Stimulated activated CD4-positive, alpha-beta T cell treated with anti-CD3 and anti-CD28 coated beads, Interleukin-4, amount 100 ng/mL, for 1 hour (primary cell): ENCODE measurements around the gene CCHCR1.

Source experiments
- DNase-seq: peaks from one replicate; pipeline ENCODE4 v3.0.0-alpha.2; 2020

Gene CCHCR1

GRCh38 chr6:31126396-31127175 lies 31.0 kb downstream of the CCHCR1 start:
- no peak for DNase-seq

DNA sequence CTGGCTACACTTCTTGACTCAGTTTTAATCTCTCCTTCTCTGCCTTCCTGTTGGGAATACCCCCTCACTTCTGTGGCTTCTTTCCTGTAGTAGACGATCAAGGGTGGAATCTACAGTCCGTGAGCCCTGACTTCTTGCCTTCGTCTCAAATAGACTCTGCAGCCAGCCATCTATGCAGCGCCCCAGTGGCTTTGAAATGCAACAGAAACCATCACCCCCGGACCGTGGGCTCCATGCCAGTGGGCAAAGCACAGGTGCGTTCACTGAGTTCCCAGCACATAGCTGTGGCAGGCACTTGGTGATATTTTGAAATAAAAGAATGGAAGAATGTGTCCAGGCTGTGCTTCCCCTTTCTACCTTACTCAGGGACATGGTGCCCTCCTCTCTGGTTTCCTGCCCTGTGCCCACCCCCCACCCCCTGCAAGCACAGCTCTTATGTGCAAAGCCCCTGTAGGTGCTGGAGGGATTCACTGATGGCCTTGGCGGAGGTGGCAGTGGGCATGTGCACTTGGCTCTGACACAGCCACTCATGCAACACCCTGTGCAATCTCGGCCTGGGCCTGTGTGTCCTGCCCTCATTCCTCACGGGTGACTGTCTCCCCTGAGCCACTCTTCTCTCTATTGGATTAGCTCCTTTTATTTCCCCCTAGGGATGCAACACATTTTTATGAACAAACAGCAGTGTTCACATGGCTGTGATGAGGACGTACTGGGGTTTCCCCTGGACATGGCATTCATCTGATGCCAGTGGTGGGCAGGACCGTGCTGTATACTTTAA lies 31.8 kb downstream of the CCHCR1 start:
- DNase-seq, result no peak

GRCh38 chr6:31125162-31125561 lies 32.4 kb downstream of the CCHCR1 start:
- DNase-seq, result no peak

DNA sequence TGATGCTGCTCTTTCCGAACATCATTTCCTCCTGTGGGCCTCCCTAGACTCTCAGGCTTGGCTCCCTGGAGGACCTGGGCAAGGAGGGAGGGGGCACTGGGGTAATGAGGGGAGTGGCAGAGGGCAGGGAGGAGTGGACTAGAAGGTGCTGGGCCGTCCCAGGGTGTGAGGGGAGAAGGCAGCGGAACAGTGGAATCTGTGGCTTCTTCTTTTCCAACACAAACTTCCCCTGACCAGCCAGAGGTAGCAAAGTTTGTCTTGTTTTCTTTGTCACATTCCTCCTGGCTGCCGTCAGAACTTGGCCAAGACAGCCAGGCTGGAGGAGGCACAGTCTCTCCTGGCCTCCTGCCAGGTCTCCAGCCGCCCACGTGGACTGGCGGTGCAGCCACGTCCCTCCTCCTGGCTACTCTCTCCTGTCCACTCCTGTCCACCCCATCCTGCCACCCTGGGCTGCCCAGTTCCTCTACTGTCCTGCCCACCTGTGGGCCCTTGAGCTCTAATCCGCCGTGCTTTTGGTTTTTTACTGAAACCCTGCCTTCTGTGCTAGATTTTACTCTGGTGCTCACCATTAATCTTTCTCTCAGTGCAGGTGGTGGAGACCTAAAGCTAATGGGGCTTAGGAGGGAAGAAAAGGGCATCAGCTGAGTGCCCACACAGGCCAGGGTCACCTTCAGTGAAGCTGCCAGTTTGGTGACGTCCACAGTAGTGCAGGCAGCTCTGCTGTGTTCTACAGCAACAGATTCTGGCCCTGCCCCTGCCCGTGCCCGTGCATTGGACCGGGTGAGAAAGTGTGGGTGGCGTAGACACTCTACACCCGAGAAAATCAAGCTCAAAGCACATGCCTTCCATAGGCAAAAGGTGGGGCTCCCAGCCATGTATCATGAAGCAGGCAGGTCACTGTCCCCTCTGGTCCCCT lies 34.6 kb downstream of the CCHCR1 start:
- DNase-seq, result no peak

GRCh38 chr6:31121131-31121790 lies 36.3 kb downstream of the CCHCR1 start:
- DNase-seq, result no peak

- DNase-seq, result no peak
Measured at GRCh38 chr6:31120151-31120915, 37.3 kb downstream of the CCHCR1 start, which contains the start of gene CDSN. Gene CDSN (minus strand): TSS chr6:31120446. CDS start chr6:31120419, 27 bp downstream.

DNA sequence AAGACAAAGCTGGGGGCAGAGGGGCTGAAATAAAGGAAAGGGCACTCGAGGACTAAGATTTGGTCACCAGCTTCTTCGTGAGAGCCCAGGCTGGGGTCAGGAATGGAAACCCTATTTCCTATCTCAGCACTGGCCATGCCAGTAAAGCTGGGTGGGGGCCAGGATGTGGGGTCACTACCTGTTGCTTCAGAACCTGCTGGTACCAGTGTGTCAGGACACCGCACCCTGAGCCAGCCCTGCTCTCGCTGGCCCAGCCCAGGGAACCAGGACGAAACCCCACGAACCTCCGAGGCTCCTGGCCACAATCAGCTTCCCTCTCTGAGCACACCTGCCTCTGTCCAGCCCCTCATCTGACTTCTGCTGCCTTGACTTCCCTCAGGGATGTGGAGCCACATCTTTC lies 39.4 kb downstream of the CCHCR1 start:
- no peak for DNase-seq

DNA sequence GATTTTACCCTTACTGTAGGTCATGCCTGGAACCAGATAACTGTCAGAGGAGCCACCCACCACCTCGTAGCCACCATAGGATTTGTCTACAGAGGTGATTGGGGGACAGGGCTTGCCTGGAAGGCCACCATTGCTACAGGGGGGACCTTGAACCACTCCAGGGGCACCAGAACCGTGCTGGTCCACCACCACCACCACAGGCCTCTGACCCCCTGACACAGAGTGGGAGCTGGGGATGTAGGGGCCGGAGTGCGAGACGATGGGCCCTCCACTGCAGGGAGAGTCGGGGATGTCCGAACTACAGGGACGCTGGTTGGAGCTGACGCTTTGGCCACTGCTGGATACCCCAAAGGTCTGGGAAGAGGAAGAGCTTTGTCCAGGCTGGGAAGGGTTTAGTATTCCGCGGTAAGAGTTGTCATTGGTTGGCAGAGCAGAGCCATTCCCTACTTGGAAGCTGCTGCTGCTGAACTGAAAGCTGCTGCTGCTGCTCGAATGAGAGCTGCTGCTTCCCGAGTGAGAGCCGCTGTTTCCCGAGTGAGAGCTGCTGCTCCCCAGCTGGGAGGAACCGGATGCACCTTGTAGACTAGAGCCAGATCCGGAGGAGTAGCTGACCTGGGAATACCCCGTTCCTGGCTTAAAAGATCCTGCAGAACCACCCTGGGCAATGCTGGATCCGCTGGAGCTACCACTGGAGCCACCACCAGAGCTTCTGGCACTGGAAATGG lies 40.8 kb downstream of the CCHCR1 start:
- DNase-seq, result no peak

DNA sequence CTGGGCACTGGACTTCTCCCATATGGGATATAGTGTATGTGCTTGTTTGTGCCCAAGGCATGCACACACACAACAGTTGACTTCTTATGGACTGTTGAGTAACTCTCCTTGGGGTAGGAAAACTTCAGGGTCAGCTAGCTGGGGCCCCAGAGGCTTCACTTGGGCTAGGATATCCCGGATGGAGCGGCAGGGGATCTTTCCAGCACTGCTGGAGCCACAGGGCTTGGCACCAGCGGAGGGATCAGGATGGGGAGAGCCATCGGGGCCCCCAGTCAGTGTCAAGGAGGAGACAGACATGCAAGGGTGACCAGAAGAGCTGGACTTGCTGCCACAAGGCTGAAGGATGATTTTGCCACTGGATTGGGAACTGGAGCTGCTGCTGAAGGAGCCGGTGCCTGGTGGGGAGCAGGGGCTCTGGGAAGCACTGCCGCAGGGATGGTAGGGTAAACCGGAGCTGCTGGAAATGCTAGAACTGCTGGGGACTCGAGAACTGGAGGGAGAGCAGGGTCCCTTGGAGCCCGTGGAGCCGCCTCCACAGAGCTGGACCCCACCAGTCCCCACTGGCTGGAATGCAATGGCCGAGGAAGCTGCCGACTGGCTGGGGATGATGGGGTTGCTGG lies 41.6 kb downstream of the CCHCR1 start:
- DNase-seq, result no peak

DNA sequence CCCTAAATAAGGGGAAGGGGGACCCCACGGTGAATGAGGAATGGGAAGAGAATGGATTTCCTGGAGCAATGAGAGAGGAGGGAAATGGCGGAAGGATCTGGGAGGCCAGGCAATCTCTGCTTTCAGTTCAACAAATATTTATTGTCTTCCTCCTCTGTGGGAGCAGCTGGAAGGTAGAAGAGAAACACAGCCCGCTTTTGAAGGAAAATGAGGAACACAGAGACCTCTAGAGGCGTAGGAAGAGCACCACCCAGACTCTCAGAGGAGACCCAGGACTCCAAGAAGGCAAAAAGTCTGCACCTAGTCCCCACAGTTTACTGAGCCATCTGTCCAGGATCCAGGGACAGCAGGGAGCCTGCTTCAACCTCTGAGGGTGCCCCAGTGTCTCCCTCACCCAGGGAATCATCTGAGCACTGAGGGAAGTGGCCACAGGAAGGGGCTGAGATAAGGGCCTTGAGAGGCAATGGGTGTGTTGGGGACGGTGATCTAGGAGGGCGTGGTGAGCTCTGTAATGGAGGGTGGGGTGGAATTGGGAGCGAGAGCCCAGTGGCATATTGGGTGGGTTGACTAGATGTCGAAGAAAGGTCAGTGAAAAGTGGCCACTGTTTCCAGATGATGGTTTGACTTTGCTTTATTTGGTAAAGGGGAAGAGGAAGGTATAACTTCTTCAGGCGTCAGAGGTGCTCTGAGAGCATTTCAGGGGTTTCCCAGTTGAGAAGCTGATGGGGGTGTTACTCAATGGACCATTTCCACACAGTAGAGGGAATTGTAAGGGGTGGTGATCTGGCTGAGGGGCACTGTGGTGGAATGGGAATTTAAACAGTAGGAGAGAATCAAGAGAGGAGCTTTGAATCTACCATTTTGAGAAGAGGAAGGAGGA lies 42.4 kb downstream of the CCHCR1 start:
- DNase-seq, result no peak

- DNase-seq, result no peak
Measured at GRCh38 chr6:31114541-31114878, 43.1 kb downstream of the CCHCR1 start, which contains the start of gene PSORS1C1. Gene PSORS1C1 (plus strand): TSS chr6:31114800. CDS start chr6:31129633, 14,833 bp downstream.

DNA sequence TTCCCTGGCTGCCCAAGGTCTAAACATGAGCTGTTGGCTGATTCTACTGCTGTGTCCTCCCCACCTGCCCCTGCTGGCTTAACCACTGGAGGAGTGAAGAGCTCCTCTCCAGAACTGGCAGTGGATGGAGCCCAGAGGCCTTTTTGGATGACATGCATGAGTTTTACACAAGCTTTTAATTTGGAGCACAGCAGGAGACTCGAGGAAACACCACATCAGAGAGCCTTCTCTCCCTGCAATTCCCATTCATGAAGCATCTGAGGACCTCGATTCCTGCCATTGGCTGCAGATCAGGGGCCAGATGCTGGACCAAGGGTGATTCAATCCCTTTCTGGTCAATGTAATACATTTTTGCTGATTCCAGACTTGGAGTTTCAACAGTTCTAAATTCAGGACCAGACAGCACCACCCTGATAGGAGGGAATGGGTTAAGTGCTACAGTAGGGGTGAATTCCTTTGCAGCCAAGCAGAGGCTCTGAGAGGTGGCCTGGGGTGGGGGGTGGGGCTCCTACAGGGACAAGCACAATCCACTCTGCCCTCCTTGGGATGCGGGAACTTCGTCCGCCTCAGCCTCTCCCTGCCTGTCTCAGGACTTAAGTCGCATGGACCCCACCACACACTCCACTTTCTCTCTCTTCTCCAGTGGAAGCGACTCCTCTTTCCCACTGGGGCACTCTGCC lies 43.6 kb downstream of the CCHCR1 start:
- no peak for DNase-seq

DNA sequence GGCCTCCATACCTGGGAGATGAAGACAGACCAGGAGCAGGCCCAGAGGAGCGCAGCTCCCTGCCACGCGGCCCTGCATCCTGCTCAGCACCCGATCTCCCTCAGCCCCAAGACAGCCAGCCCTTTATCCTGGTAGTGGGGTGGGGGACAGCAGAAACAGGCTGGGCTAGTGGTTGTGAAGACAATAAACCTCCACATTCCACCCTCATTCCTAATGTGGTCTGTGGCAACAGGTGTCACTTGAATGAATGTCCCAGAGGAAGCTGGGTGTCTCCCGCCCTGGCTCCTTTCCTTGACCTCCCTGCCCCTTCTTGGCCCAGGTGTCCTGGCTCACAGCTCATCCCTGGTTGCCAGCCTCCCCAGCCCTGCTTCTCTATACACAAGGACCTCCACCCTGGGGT lies 45.1 kb downstream of the CCHCR1 start, which contains the start of gene C6orf15:
Gene C6orf15, minus strand, starts transcription at position 98 of the 400 bp plus-strand sequence. Its CDS starts 20 bp downstream, at position 78.
- no peak for DNase-seq

GRCh38 chr6:31111712-31112111 lies 45.9 kb downstream of the CCHCR1 start:
- no peak for DNase-seq

- no peak for DNase-seq
Measured at GRCh38 chr6:31110825-31111582, 46.6 kb downstream of the CCHCR1 start.

GRCh38 chr6:31107052-31107451 lies 50.5 kb downstream of the CCHCR1 start:
- no peak for DNase-seq

GRCh38 chr6:31103136-31103535 lies 54.5 kb downstream of the CCHCR1 start:
- no peak for DNase-seq

DNA sequence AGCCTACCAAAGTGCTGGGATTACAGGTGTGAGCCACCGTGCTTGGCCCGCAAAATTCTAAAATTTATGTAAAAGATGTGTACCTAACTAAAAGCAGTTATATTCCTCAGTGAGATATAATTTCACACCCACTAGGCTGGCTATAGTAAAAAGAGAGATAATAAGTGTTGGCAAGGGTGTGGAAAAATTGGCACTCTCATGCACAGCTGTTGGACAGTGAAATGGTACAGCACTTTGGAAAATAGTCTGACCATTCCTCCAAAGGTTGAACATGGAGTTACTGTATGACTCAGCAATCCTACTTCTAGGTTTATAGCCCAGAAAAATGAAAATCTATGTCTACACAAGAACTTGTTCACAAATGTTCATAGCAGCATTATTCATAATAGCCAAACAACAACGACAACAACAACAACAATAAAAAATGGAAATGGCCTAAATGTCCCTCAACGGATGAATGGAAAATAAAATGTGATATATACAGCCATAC lies 59.1 kb downstream of the CCHCR1 start:
- DNase-seq, result no peak
